Ovary (tissue), 9 donors: ENCODE measurements around the gene CFAP92. TPM values are rescaled to one million over a fixed set of nuclear protein-coding genes. Genes with fewer than 3 reads are reported as not detected.

ENCODE experiments used
- DNase-seq, 5 donors: peaks; one replicate each; pipeline ENCODE4 v3.0.0-alpha.2; 2019 to 2020
- H3K27ac ChIP-seq, 2 donors: fragments of 200-600 bp; one replicate each; pipeline versions ENCODE4 v1.5.1 to v1.8.0; 2019 to 2022
- H3K27me3 ChIP-seq: fragments of 200-600 bp; one replicate; pipeline ENCODE4 v1.8.0; 2022
- H3K36me3 ChIP-seq: fragments of 200-600 bp; sonication (generic); one replicate; pipeline ENCODE4 v1.5.1; 2019
- H3K4me1 ChIP-seq: one replicate; pipeline ENCODE4 v1.8.1; 2013; ENCODE audit warnings: mild to moderate bottlenecking, moderate library complexity; ENCODE audit not compliant: insufficient read depth
- H3K4me3 ChIP-seq: fragments of 200-600 bp; sonication (generic); one replicate; pipeline ENCODE4 v1.5.1; 2017
- H3K9me3 ChIP-seq, 2 donors: fragments of 200-600 bp in 1 of 2; sonication (generic) in 1 of 2; one replicate each; pipeline versions ENCODE4 v1.5.1 to v1.8.1; 2013 to 2019; ENCODE audit warnings: mild to moderate bottlenecking in 1 of 2, moderate library complexity in 1 of 2
- EP300 ChIP-seq: sonication (generic); formaldehyde crosslinking; IDR thresholded peaks from one replicate; pipeline ENCODE4 v1.6.1; 2017; ENCODE audit warnings: antibody characterized with exemption
- POLR2A ChIP-seq: fragments of 450-650 bp; IDR thresholded peaks from one replicate; pipeline ENCODE4 v1.6.1; 2017; ENCODE audit warnings: antibody characterized with exemption, mild to moderate bottlenecking, moderate library complexity
- WGBS, 3 donors: extraction: QIAGEN DNeasy Blood & Tissue Kit in 1 of 3; methylation state at CpG; one replicate each; pipeline versions ENCODE4 v1.1.5 to v1.1.7; 2013 to 2017; 5-methylcytosine and 5-hydroxymethylcytosine counted together
- intact Hi-C, 4 donors: fragments of 100-400 bp; cut with DNase I; formaldehyde crosslinking; loops; one replicate each; pipeline versions ENCODE4 v1.11.0 to v1.15.1; 2022 to 2023
- polyA plus RNA-seq, 2 donors: library from polyadenylated mRNA; stranded (reverse); fragments of 200-250 nt in 1 of 2; fragments of 350-450 nt in 1 of 2; fragmentation: Illumina TruSeq in 1 of 2; extraction: RNeasy Lipid Tissue Mini Kit (QIAGEN cat#74804) in 1 of 2; gene quantifications; one replicate each; pipeline ENCODE4 v1.2.3, GENCODE V29; 2013 to 2014
- total RNA-seq, 7 donors: library from RNA; depleted of rRNA in 2 of 7; stranded (reverse); fragments of >200 nt in 2 of 7; fragmentation: NEBNext Ultra II Directional in 3 of 7; extraction: Animal tissue kit (Norgen Biotek cat#: 25700) in 3 of 7; gene quantifications; one replicate each; pipeline versions ENCODE4 v1.1.0 to v1.2.4, GENCODE V29; 2016 to 2023
- TF ChIP-seq, protein P1 (sequence below), 3 donors: fragments of 450-650 bp in 2 of 3; fragments of 200-600 bp in 1 of 3; IDR thresholded peaks; one replicate each; pipeline versions ENCODE4 v1.5.1 to v1.8.0; 2016 to 2022; ENCODE audit warnings: antibody characterized with exemption in 3 of 3, mild to moderate bottlenecking in 1 of 3
- donor health status: DM: no; HTN: no; CAD: no; lungs with moderate emphysema.
- donor health status: DM: no; HTN: no; CAD: no.
- donor health status: Bipolar disorder and iron deficiency.
- donor health status: DM: yes; HTN: yes; CAD: no.
- donor health status: DM: no; HTN: no; CAD: no.
- donor health status: DM: yes; HTN: yes; CAD: no.

Gene CFAP92
- total and polyA plus RNA-seq, 9 donors = 0.89 to 3.8 (median 1.5) TPM

DNA sequence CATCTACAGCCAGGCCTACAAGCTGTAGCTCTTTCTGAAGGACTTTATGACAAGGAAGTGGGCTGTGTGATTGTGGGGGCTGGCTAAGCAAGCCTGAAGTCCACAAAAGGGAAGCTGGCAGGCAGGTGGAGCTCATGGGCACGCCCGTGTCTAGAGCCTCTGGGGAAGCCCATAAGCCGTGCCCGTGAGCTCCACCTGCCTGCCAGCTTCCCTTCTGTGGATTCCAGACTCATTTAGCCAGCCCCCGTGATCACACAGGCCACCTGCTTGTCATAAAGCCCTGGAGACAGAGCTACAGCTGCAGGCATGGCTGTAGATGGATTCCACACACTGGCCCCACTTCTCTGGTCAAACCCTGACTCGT is 22.5 kb upstream of the CFAP92 start:
- intact Hi-C loops = no loop called here
- H3K36me3 ChIP-seq = no peaks in the 10 kb centered on the region
- no peak for DNase-seq
- no peaks in the 10 kb centered on the region for H3K27me3 ChIP-seq
- no peak overlapping the region for H3K27ac ChIP-seq
- no peak overlapping the region for H3K4me3 ChIP-seq
- H3K4me1 ChIP-seq = peaks cover 12% of the 10 kb centered on the region
- 64 to 78% (median 67%) methylated on average over 6 of the region's 6 CpGs for WGBS, 3 donors
- H3K9me3 ChIP-seq = no peaks in the 10 kb centered on the region
- TF ChIP-seq, protein P1, sequence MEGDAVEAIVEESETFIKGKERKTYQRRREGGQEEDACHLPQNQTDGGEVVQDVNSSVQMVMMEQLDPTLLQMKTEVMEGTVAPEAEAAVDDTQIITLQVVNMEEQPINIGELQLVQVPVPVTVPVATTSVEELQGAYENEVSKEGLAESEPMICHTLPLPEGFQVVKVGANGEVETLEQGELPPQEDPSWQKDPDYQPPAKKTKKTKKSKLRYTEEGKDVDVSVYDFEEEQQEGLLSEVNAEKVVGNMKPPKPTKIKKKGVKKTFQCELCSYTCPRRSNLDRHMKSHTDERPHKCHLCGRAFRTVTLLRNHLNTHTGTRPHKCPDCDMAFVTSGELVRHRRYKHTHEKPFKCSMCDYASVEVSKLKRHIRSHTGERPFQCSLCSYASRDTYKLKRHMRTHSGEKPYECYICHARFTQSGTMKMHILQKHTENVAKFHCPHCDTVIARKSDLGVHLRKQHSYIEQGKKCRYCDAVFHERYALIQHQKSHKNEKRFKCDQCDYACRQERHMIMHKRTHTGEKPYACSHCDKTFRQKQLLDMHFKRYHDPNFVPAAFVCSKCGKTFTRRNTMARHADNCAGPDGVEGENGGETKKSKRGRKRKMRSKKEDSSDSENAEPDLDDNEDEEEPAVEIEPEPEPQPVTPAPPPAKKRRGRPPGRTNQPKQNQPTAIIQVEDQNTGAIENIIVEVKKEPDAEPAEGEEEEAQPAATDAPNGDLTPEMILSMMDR (IDR thresholded peaks at IDR 0.05) = no peak
- no peak for TF ChIP-seq EP300
- TF ChIP-seq POLR2A = no peak

DNA sequence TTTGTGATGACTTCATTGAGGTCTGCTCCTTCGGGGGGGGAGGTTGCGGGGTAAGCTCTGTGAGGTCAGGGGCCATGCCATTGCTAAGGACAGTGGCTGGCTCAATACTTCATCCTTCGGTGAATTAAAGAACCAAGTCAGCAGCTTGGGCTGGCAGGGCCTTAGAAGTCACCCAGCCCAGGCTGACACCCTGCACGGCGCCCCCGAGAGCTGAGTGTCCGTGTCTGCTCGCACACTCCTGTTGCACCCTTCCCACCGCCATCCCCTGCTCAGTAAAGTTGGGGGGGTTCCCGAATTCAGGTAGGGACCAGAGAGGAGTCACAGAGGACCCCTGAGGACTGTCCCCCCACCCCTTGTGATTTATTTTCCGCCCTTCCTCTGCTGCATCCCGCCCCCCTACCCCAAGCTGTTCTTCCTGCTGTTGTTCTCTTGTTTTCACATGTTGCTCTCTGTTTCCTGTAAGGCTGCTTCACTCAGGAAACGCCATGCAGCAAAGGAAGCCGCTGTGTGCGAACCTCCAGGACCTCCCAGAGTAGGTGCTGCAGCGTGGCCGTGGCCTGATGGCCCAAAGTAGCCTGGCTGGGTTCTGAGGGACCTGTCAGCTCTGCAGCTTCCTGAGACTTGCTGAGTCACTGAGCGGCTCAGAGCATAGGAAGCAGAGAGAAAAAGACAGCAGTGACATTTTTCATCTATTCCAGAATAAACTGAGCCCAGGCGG is 21.7 kb upstream of the CFAP92 start:
- Histone ChIP-seq H3K9me3 (no peaks in the 10 kb centered on the region), H3K36me3 (no peaks in the 10 kb centered on the region), H3K27me3 (no peaks in the 10 kb centered on the region), H3K4me1 (peaks cover 10% of the 10 kb centered on the region), H3K27ac (no peak overlapping the region), H3K4me3 (no peak overlapping the region)
- intact Hi-C loops = no loop called here
- TF ChIP-seq POLR2A (no peak), EP300 (no peak)
- TF ChIP-seq, protein P1 (IDR thresholded peaks at IDR 0.05) = no peak
- peak in 1 of 5 donors; percentile 47 for DNase-seq
- WGBS, 3 donors = 76 to 86% (median 84%) methylated on average over 19 of the region's 19 CpGs

DNA sequence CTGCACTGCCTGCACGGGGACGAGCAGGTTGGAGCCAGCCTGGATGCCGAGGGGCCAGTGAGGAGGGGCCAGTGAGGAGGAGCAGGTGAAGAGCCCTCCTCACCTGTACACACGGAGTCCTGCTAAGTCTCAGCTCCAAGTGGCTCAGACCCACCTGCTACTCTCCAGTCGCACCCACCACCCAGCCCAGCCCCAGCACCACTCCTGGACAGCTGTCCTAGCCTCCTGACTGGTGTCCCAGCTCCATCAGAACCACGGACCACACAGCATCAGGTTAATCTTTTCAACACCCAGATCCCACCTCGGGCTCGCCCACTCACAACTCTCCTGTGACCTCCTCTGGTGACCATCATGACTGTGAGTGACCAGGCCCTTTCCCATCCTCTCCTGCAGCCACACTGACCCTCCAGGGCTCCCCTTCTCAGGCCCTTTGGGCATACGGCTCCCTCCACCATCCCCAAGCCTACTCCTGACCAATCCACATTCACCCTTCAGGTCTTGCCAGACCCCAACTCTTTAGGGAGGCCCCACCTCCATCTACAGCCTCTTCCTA is 21.0 kb upstream of the CFAP92 start:
- H3K36me3 ChIP-seq = no peaks in the 10 kb centered on the region
- TF ChIP-seq, protein P1 (IDR thresholded peaks at IDR 0.05) = no peak
- no peak for TF ChIP-seq POLR2A
- H3K9me3 ChIP-seq = no peaks in the 10 kb centered on the region
- 91 to 94% (median 92%) methylated on average over 9 of the region's 9 CpGs for WGBS, 3 donors
- peaks cover 16% of the 10 kb centered on the region for H3K4me1 ChIP-seq
- intact Hi-C loops = no loop called here
- no peaks in the 10 kb centered on the region for H3K27me3 ChIP-seq
- no peak overlapping the region for H3K4me3 ChIP-seq
- H3K27ac ChIP-seq = no peak overlapping the region
- no peak for DNase-seq

DNA sequence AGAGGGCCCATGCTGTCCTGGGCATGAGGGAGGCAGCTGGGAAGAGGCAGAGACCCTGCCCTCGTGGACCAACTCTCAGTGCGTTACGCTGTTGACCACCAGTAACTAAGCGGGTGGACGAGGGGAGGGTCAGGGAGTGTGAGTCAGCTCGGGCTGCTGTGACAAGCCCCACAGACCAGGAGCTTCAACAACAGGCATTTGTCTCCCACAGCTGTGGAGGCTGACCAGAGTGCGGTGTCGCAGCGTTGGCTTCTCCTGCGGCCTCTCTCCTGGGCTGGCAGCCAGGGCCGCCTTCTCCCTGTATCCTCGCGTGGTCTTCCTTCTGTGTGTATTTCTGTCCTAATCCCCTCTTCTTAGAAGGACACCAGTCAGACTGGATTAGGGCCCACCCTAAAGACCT is 20.3 kb upstream of the CFAP92 start:
- no peak overlapping the region for H3K27ac ChIP-seq
- no peak overlapping the region for H3K4me3 ChIP-seq
- DNase-seq = no peak
- intact Hi-C loops = no loop called here
- H3K9me3 ChIP-seq = no peaks in the 10 kb centered on the region
- H3K27me3 ChIP-seq = no peaks in the 10 kb centered on the region
- no peaks in the 10 kb centered on the region for H3K36me3 ChIP-seq
- peaks cover 22% of the 10 kb centered on the region for H3K4me1 ChIP-seq
- WGBS, 3 donors = 73 to 84% (median 79%) methylated on average over 13 of the region's 13 CpGs
- TF ChIP-seq POLR2A = no peak
- TF ChIP-seq, protein P1 (IDR thresholded peaks at IDR 0.05) = no peak
- no peak for TF ChIP-seq EP300
